Left hindlimb (tissue), 1 donor: ENCODE data around the gene LRRC55.

Source experiments
- DNase-seq: peaks from one replicate; pipeline ENCODE4 v3.0.0-alpha.2; 2018

The LRRC55 gene

DNA sequence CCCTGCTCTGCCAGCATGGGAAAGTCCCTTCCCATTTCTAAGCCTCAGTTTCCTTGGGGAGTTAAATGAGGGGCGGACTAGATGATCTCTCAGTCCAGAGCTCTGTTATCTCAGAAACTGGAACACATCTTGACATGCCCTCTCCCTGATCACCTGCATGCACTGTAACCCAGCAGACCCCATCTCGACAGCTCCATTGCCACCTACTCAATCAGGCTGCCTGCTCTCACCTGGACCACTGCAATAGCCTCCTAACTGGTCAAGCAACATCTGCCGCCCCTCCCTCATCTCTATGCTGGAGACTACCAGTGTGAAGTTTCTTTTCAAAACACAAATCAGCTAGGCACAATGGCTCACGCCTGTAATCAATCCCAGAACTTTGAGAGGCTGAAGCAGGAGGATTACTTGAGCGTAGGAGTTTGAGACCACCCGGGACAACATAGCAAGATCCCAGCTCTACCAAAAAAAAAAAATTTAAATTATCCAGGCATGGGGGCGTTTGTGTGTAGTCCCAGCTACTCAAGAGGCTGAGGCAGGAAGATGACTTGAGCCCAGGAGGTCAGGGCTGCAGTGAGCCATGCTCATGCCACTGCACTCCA, 22.2 kb downstream of the LRRC55 start:
- no peak for DNase-seq

DNA sequence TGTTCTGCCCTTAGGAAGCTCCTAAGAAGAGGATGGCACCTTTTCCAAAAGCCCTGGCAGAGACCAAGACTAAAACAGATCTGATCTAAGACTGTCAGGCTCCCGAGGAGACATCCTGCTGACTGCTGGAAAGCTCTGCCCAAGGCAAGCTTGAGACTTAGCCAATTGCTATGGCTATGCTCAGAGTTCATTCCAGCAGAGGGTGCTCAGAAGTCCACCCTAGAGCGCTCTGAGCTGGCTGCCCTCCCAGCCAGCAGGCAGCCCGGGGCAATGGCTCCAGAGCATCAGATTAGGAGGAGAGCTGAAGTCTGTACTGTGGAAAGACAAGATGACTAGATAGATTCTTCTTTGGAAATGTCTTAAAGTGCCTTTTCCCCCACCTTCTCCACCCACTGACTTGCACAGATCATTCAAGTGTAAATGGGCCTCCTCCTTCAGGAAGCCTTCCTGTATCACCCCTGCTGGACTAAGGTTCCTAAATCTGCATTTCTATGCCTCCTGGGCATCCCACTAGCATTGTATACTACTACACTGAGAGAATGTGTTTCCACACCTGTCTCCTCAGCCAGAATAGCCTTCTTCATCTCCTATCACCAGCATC, 23.4 kb downstream of the LRRC55 start:
- no peak for DNase-seq

DNA sequence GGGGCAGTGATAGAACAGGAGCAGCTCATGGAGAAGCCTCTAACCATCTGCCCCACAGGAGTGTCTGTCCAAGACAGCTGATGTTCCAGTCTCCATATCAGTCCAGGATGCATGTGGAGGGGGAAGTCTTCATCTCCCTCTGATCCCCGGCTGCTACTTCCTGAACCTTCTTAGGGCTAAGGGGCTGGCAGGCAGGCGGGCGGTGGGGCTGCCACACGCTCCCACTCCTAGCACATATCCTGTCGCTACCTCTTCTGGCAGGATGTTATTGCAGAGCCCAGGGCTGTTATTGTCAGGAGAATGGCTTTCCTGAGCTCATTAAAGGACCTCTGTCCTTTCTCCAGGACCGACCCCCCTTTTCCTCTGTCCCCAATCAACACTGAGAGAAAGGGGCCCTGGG, 25.4 kb downstream of the LRRC55 start:
- no peak for DNase-seq

DNA sequence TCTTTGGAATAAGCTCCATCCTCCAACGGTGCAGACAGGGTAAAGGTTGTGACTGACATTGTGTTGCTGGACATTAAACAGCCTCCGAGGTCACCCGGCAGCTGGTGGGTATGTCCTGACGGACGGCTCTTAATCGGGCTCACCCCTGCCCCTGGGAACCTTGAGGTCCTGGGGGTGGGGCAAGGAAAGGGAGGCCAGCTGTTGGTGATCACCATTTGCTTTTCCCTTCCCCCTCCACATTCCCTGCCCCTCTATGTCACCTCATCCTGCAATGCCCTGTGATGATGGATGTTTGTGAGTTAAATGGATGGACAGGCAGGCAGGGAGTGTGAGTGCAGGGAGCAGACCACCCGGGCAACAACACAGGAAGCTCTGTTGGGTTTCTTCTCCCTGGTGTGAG, 29.0 kb downstream of the LRRC55 start:
- DNase-seq, result no peak

DNA sequence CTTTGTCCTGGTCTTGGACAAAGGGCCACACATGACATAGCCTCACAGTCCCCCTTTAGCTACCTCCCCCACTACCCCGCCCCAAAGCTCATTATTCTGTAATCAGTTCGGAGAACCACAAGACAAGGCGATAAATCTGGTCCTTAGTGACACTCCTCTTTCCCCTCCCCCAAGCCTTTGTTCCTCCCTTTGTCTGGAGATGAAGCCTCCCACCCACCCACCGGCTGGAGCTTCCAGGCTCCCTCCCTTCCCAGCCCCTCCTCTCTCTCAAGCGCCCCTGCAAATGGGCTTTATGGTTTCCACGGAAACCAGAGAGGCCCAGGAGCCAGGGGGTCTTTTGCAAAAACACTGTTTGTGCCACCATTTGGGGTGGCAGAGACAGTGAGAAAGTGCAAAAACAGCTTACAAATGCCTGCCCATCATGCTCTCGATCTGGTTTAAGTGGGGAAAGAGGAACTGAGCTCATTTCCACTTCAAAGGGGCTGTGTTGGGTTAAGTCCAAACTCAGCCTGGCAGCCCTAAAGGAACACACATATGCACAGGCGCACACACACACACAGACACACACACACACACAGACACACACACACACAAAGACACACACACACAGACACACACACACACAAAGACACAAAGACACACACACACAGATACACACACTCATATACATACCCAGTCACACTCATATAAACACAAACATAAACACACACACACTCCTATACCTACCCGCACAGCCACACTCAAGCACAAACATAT, 31.8 kb downstream of the LRRC55 start:
- DNase-seq, result peak; percentile 55

DNA sequence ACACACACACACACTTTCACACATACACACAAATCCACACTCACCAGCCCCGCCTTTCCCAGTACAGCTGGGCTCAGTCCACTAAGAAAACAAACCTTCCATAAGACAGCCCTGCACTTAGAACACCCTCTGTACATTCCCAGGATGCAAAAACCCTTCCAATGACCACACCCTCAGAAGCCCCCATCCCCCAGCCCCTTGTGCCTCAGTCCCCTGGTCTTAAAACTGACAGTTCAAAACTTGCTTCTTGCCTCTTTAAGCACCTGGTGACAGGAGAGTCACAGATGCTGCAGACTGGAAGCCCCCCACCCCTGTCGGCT, 32.3 kb downstream of the LRRC55 start:
- DNase-seq, result peak; percentile 32

GRCh38 chr11:57214494-57214893, 32.7 kb downstream of the LRRC55 start:
- DNase-seq, result no peak

GRCh38 chr11:57216463-57216862, 34.7 kb downstream of the LRRC55 start:
- DNase-seq, result no peak

GRCh38 chr11:57217053-57217452, 35.3 kb downstream of the LRRC55 start:
- no peak for DNase-seq

GRCh38 chr11:57219021-57219627, 37.4 kb downstream of the LRRC55 start:
- DNase-seq, result no peak

DNA sequence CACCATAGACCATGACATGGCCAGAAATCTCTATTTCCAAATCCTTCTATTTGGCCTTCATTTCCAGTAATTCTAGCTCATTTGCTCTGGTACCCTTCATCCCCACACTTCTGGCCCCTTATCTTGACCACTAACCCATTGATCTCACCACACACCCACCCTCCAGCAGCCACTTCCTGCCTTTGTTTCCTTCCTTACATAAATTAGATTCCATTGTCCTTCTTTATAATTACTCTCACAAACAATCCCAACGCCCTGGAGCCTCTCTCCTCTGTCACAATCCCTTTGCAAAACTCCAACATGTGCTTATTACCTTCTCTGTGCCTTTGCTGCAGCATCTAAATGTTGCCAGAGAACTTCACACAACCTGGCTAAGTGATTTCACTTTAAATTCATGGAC, 40.5 kb downstream of the LRRC55 start:
- no peak for DNase-seq

DNA sequence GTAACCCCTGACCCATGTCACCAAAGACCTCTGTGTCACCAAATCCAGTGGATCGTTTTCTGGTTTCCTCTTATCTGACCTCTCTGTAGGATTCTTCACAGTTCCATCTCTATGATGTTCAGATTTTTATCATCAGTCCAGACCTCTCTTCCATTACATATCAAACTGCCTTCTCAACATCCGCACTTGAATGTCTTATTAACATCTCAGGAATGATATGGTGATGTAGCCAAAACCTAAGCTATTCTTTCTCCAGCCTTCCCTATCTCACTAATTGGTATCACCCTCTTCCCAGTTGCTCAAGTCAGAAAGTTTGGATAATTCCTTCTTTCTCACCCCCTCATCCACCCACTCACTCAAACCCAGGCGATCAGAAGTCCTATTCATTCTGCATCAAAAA, 41.8 kb downstream of the LRRC55 start:
- DNase-seq, result no peak

DNA sequence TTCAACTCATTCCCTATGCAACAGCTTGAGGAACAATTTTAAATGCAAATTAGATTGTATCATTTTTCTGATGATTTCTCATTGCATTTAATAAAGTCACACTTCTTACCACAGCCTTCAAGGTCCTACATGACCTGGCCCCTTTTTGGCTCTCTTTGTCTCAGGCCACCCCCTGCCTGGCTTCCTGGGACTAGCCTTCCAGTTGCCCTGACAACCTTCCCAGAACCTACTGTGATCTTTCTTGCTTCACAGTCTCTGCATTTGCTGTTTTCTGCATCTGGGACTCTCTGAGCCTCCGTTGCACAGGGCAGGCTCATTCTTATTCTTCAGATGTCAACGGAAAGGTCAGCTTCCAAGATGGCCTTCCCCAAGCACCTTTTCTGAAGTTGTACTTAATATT, 42.4 kb downstream of the LRRC55 start:
- no peak for DNase-seq

DNA sequence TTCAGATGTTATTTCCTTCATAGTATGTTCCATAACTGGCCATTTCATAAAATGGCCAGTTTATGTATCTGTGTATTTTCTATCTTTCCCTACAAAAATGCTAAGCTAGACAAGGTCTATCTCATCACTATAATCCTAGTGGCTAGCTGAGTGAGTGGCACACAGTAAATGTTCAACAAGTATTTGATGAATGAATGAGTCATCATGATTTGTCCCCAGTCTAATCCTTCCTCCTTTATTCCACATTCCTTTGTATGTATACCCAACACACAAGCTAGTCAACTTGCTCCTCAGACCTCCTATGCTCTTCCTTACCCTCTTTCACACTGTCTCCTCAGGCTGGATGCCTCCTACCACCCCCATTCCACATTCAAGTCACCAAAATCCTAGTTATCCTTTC, 42.8 kb downstream of the LRRC55 start:
- DNase-seq, result no peak

GRCh38 chr11:57228600-57228999, 46.8 kb downstream of the LRRC55 start:
- no peak for DNase-seq

- no peak for DNase-seq
These were observed 48.6 kb downstream of the LRRC55 start for GRCh38 chr11:57230316-57230715.

DNA sequence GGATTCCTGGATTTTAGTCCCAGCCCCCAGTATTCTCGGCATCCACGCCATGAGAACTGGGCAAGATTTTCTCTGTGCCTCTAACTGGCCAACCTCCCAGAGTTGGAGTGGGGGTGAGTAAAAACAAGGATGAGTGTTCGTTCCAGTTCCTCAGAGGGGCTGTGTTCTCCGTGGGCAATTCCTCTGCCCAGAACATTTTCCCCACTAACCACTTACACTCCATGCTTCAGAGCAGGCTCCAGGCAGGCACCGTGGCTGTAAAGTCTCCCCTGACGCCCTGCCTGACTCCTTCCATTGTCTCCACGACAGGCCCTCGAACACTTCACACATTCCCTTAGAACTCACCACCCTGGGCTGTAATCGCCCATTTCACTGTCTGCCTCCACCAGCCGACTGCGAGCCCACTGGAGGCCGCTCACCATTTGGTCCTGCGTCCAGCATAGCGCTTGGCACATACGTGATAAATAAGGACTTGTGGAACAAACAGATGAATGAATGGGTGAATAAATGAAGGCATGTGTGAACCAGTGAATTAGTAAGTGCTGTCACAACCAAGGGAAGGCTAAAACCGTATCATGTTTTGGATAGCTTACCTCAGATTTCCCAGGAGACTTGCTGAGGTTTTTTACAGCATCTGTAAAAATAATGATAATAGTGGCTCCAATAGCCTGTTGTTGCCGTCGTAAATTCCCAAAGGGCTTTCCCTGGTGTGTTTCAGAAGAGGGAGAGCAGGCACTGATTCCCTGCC, 49.2 kb downstream of the LRRC55 start:
- DNase-seq, result peak; percentile 56

DNA sequence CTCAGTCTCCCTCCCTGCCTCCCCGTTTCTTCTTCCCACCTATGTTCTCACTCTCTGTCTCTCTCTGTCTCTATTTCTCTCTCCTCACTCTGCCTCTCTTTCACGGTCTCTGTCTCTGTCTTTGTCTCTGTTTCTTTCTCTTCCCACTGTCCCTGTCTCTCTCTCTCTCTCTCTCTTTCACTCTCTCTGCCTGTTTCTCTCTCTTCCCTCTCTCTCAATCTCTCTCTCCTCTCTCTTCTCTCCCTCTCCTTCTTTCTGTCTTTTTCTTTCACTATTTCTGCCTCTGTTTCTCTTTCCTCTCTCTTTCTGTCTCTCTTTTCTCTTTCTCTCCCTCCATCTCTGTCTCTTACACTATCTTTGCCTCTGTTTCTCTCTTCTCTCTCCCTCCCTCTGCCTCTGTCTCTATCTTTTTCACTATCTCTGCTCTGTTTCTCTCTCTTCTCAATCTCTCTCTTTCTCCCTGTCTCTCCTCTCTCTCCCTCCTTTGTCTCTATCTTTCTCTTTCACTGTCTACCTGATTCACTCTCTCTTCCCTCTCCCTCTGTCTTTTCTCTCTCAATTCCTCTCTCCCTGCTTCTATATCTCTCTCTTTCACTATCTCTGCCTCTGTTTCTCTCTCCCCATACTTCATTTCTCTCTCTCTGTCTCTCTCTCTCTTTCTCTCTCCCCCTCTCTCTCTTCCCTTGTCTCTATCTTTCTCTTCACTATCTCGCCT, 49.9 kb downstream of the LRRC55 start:
- no peak for DNase-seq

GRCh38 chr11:57233702-57234101, 51.9 kb downstream of the LRRC55 start:
- DNase-seq, result no peak

GRCh38 chr11:57235761-57236703, 54.3 kb downstream of the LRRC55 start:
- DNase-seq, result no peak

GRCh38 chr11:57237204-57237681, 55.5 kb downstream of the LRRC55 start, which contains the start of gene APLNR:
Gene APLNR, minus strand, starts transcription at chr11:57237250. Its CDS starts 246 bp downstream, at chr11:57237004.
- no peak for DNase-seq
